Right atrium auricular region (tissue), 2 donors: ENCODE results near the gene APOC3. TPM values are rescaled to one million over a fixed set of nuclear protein-coding genes. Genes with fewer than 3 reads are reported as not detected.

Experiments
- DNase-seq: peaks from one replicate; pipeline ENCODE4 v3.0.0-alpha.2; 2019; ENCODE audit warnings: low spot score
- H3K27ac ChIP-seq, 2 donors: fragments of 200-600 bp; sonication (generic); 1 replicate in 1 of 2; 2 replicates in 1 of 2; pipeline ENCODE4 v1.5.1; 2016 to 2019
- H3K27me3 ChIP-seq, 2 donors: fragments of 200-600 bp; sonication (generic); one replicate each; pipeline versions ENCODE4 v1.5.1 to v1.6.0; 2017 to 2019
- H3K36me3 ChIP-seq: fragments of 200-600 bp; sonication (generic); one replicate; pipeline ENCODE4 v1.5.1; 2016
- H3K4me1 ChIP-seq, 2 donors: fragments of 200-600 bp; sonication (generic); one replicate each; pipeline versions ENCODE4 v1.5.1 to v1.6.0; 2017 to 2019
- H3K4me3 ChIP-seq, 2 donors: fragments of 200-600 bp; sonication (generic); 1 replicate in 1 of 2; 2 replicates in 1 of 2; pipeline ENCODE4 v1.5.1; 2017 to 2019; ENCODE audit warnings: mild to moderate bottlenecking in 1 of 2, moderate library complexity in 1 of 2
- H3K9me3 ChIP-seq, 2 donors: fragments of 200-600 bp; sonication (generic); one replicate each; pipeline ENCODE4 v1.5.1; 2019
- total RNA-seq, 2 donors: library from RNA; depleted of rRNA; stranded (reverse); fragments of >200 nt; gene quantifications; one replicate each; pipeline ENCODE4 v1.1.0, GENCODE V29; 2016
- TF ChIP-seq, protein P1 (sequence below), 2 donors: fragments of 200-600 bp; sonication (generic); IDR thresholded peaks; one replicate each; pipeline ENCODE4 v1.5.1; 2019; ENCODE audit warnings: antibody characterized with exemption in 2 of 2

APOC3 gene
- total RNA-seq, 2 donors from 2014 or later, result not detected

DNA sequence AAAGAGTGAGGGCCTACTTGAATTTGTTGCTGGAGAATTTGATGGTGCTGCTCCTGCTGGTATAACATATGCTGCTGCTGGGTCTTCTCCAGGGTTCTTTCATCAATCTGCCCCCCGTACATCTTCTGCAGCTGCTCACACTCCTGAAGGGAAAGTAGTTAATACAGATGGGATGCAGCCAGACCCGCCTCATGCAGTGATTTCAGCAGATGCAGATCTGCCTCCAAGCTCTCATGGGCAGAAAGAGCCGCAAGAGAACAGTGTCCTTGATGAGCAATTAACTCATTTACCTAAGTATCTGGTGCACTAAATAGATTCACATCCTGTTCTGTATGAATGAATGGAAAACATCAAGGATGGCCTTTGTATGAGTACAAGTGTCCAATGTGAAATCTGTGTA, 32.5 kb downstream of the APOC3 start:
- TF ChIP-seq, protein P1, sequence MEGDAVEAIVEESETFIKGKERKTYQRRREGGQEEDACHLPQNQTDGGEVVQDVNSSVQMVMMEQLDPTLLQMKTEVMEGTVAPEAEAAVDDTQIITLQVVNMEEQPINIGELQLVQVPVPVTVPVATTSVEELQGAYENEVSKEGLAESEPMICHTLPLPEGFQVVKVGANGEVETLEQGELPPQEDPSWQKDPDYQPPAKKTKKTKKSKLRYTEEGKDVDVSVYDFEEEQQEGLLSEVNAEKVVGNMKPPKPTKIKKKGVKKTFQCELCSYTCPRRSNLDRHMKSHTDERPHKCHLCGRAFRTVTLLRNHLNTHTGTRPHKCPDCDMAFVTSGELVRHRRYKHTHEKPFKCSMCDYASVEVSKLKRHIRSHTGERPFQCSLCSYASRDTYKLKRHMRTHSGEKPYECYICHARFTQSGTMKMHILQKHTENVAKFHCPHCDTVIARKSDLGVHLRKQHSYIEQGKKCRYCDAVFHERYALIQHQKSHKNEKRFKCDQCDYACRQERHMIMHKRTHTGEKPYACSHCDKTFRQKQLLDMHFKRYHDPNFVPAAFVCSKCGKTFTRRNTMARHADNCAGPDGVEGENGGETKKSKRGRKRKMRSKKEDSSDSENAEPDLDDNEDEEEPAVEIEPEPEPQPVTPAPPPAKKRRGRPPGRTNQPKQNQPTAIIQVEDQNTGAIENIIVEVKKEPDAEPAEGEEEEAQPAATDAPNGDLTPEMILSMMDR (IDR thresholded peaks at IDR 0.05), result no peak
- no peak overlapping the region for H3K4me3 ChIP-seq
- no peaks in the 10 kb centered on the region for H3K27me3 ChIP-seq
- peaks cover 71% of the 10 kb centered on the region for H3K36me3 ChIP-seq
- H3K27ac ChIP-seq, result no peak overlapping the region
- H3K9me3 ChIP-seq, result no peaks in the 10 kb centered on the region
- DNase-seq, result no peak
- H3K4me1 ChIP-seq, result peaks cover 0 to 13% of the 10 kb centered on the region in 2 donors

DNA sequence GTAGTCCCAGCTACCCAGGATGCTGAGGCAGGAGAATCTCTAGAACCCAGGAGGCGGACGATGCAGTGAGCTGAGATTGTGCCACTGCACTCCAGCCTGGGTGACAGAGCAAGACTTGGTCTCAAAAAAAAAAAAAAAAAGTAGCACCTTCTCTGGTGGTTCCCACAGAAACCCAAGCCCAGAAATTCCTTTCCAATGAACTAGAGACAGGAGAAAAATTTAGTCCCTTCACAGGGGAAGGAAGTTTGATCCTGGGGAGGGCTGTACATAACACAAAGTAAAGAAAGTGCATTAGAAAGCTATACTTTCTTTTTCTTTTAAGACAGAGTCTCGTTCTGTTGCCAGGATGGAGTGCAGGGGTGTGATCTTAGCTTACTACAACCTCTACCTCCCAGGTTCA, 33.2 kb downstream of the APOC3 start:
- no peak for DNase-seq
- Histone ChIP-seq H3K27ac (no peak overlapping the region), H3K4me3 (no peak overlapping the region), H3K9me3 (no peaks in the 10 kb centered on the region), H3K4me1 (peaks cover 0 to 17% of the 10 kb centered on the region in 2 donors), H3K36me3 (peaks cover 64% of the 10 kb centered on the region), H3K27me3 (no peaks in the 10 kb centered on the region)
- TF ChIP-seq, protein P1 (IDR thresholded peaks at IDR 0.05), result no peak

- Histone ChIP-seq H3K4me3 (no peak overlapping the region), H3K4me1 (peaks cover 0 to 14% of the 10 kb centered on the region in 2 donors), H3K36me3 (peaks cover 56% of the 10 kb centered on the region), H3K9me3 (no peaks in the 10 kb centered on the region), H3K27me3 (no peaks in the 10 kb centered on the region), H3K27ac (no peak overlapping the region)
- DNase-seq, result no peak
- TF ChIP-seq, protein P1 (IDR thresholded peaks at IDR 0.05), result no peak
Observed at GRCh38 chr11:116864531-116864930, 34.8 kb downstream of the APOC3 start.

- TF ChIP-seq, protein P1 (IDR thresholded peaks at IDR 0.05), result no peak
- no peak overlapping the region for H3K27ac ChIP-seq
Observed at GRCh38 chr11:116865696-116866095, 36.0 kb downstream of the APOC3 start.

DNA sequence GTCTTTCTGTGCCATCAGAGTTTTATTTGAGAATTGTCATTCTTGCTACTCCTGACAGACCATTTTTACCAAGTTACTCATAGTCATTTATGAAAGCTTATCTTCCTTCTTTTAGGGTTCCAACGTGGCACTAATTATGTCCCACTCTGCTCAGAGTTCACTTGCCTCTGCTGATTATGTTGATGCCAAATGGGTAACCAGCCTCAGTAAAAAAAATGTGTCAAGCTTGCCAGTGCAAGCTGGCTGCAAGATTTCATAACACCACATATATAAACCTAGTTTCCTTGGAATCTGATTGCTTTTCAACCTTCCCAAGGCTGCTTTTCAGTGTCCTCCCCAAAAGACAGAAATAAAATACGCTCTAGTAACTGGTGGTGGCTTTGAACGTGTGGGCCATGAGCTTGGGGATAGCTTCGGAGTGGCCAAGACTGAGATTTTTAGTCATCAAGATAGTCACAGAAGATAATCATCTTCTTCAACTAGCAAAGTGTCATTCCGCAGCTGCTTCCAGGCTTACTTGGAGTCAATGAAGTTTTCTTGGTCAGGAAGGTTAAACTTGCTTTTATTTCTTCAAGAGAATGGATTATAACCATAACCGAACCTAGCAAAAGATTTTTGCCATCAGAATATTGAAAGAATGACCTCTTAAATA, 37.2 kb downstream of the APOC3 start:
- Histone ChIP-seq H3K27ac (peak overlapping the region in 1 of 2 donors; percentile 57), H3K9me3 (no peaks in the 10 kb centered on the region), H3K27me3 (no peaks in the 10 kb centered on the region), H3K4me1 (peaks cover 0 to 26% of the 10 kb centered on the region in 2 donors), H3K36me3 (peaks cover 42% of the 10 kb centered on the region), H3K4me3 (no peak overlapping the region)
- TF ChIP-seq, protein P1 (IDR thresholded peaks at IDR 0.05), result no peak
- DNase-seq, result no peak

More at GRCh38 chr11:116865696-116866095, 36.0 kb downstream of the APOC3 start:
- H3K36me3 ChIP-seq, result peaks cover 54% of the 10 kb centered on the region
- no peaks in the 10 kb centered on the region for H3K9me3 ChIP-seq
- H3K4me1 ChIP-seq, result peaks cover 0 to 19% of the 10 kb centered on the region in 2 donors
- no peaks in the 10 kb centered on the region for H3K27me3 ChIP-seq
- no peak overlapping the region for H3K4me3 ChIP-seq
- DNase-seq, result no peak

DNA sequence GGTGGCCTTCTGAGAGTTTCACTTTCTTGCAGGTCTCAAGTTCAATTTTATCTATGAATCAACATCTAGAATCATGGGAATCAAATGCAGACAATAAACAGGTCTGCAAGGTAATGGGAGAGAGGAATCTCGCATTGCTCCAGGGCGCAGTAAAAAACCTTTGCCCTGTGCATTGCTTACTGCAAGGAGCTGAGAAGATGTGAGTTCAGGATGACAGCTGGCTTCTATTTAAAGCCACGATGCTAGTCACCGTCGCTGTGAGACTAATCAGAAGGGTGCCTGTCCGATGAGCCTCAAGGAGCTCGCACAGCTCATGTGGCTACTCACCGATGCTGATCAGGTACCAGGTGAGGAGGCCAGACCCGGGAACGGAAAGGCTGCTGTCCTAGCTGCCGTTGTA, 37.9 kb downstream of the APOC3 start:
- Histone ChIP-seq H3K9me3 (no peaks in the 10 kb centered on the region), H3K4me1 (peaks cover 0 to 30% of the 10 kb centered on the region in 2 donors), H3K36me3 (peaks cover 39% of the 10 kb centered on the region), H3K27me3 (no peaks in the 10 kb centered on the region), H3K27ac (peak overlapping the region in 1 of 2 donors; percentile 57), H3K4me3 (no peak overlapping the region)
- TF ChIP-seq, protein P1 (IDR thresholded peaks at IDR 0.05), result no peak
- DNase-seq, result no peak
